Dendritic cell treated with granulocyte-macrophage colony-stimulating factor and Interleukin-4, amounts not matched to agents 40 ng/mL and 50 ng/mL, for 4 days (primary cell): ENCODE results near the gene TBR1.

Experiments used
- H3K27ac Mint-ChIP-seq: one replicate; pipeline ENCODE4 v1.8.0; 2022; ENCODE audit warnings: mild to moderate bottlenecking, mixed read lengths
- H3K27me3 Mint-ChIP-seq: one replicate; pipeline ENCODE4 v1.8.0; 2022; ENCODE audit warnings: mild to moderate bottlenecking, mixed read lengths
- H3K36me3 Mint-ChIP-seq: one replicate; pipeline ENCODE4 v1.8.0; 2022; ENCODE audit warnings: low read depth, mixed read lengths
- H3K4me1 Mint-ChIP-seq: one replicate; pipeline ENCODE4 v1.8.0; 2022; ENCODE audit warnings: low read depth, mixed read lengths
- H3K4me3 Mint-ChIP-seq: one replicate; pipeline ENCODE4 v1.8.0; 2022; ENCODE audit warnings: mild to moderate bottlenecking, moderate library complexity, mixed read lengths
- H3K9me3 Mint-ChIP-seq: one replicate; pipeline ENCODE4 v1.8.0; 2022; ENCODE audit warnings: mixed read lengths
- intact Hi-C: fragments of 100-400 bp; cut with micrococcal nuclease; formaldehyde crosslinking; loops from one replicate; pipeline ENCODE4 v1.15.0; 2022

Gene TBR1

GRCh38 chr2:161419638-161420190, 3.6 kb downstream of the TBR1 start:
- Mint-ChIP-seq H3K27ac (no peak overlapping the region), H3K4me3 (no peak overlapping the region), H3K36me3 (no peaks in the 10 kb centered on the region), H3K9me3 (no peaks in the 10 kb centered on the region), H3K4me1 (peaks cover 52% of the 10 kb centered on the region), H3K27me3 (peaks cover 96% of the 10 kb centered on the region)
- intact Hi-C loops = no loop called here

GRCh38 chr2:161420406-161421074, 4.4 kb downstream of the TBR1 start:
- Mint-ChIP-seq H3K36me3 (no peaks in the 10 kb centered on the region), H3K4me1 (peaks cover 44% of the 10 kb centered on the region), H3K27ac (no peak overlapping the region), H3K4me3 (no peak overlapping the region), H3K27me3 (peaks cover 96% of the 10 kb centered on the region), H3K9me3 (no peaks in the 10 kb centered on the region)
- intact Hi-C loops = no loop called here

- H3K9me3 Mint-ChIP-seq = no peaks in the 10 kb centered on the region
- H3K4me1 Mint-ChIP-seq = peaks cover 38% of the 10 kb centered on the region
- H3K4me3 Mint-ChIP-seq = no peak overlapping the region
- peaks cover 94% of the 10 kb centered on the region for H3K27me3 Mint-ChIP-seq
- intact Hi-C loops = no loop called here
- no peak overlapping the region for H3K27ac Mint-ChIP-seq
- H3K36me3 Mint-ChIP-seq = no peaks in the 10 kb centered on the region
These were observed 5.6 kb downstream of the TBR1 start for GRCh38 chr2:161421686-161422085.

GRCh38 chr2:161422816-161423403, 6.8 kb downstream of the TBR1 start:
- H3K27me3 Mint-ChIP-seq = peaks cover 93% of the 10 kb centered on the region
- intact Hi-C loops = no loop called here
- H3K27ac Mint-ChIP-seq = no peak overlapping the region
- H3K36me3 Mint-ChIP-seq = no peaks in the 10 kb centered on the region
- peak overlapping the region; percentile 58 for H3K4me3 Mint-ChIP-seq
- H3K9me3 Mint-ChIP-seq = no peaks in the 10 kb centered on the region
- H3K4me1 Mint-ChIP-seq = peaks cover 39% of the 10 kb centered on the region

- no peaks in the 10 kb centered on the region for H3K9me3 Mint-ChIP-seq
- peaks cover 93% of the 10 kb centered on the region for H3K27me3 Mint-ChIP-seq
- peaks cover 35% of the 10 kb centered on the region for H3K4me1 Mint-ChIP-seq
- H3K4me3 Mint-ChIP-seq = peak overlapping the region; percentile 67
- intact Hi-C loops = no loop called here
- no peak overlapping the region for H3K27ac Mint-ChIP-seq
- no peaks in the 10 kb centered on the region for H3K36me3 Mint-ChIP-seq
These were observed 7.6 kb downstream of the TBR1 start for GRCh38 chr2:161423421-161424393.

GRCh38 chr2:161424394-161424769, 8.3 kb downstream of the TBR1 start:
- Mint-ChIP-seq H3K36me3 (no peaks in the 10 kb centered on the region), H3K4me3 (peak overlapping the region; percentile 67), H3K27me3 (peaks cover 90% of the 10 kb centered on the region), H3K9me3 (no peaks in the 10 kb centered on the region), H3K4me1 (peaks cover 32% of the 10 kb centered on the region), H3K27ac (no peak overlapping the region)
- intact Hi-C loops = no loop called here

- Mint-ChIP-seq H3K27me3 (peaks cover 90% of the 10 kb centered on the region), H3K9me3 (no peaks in the 10 kb centered on the region), H3K4me3 (no peak overlapping the region), H3K27ac (no peak overlapping the region), H3K4me1 (peaks cover 32% of the 10 kb centered on the region), H3K36me3 (no peaks in the 10 kb centered on the region)
- intact Hi-C loops = loop anchor here (5.0 kb wide), 1 partner anchor 522 kb away; no protein-coding TSS in a partner anchor
These were observed 9.0 kb downstream of the TBR1 start for GRCh38 chr2:161424891-161425727.

GRCh38 chr2:161425728-161426454, 9.8 kb downstream of the TBR1 start:
- Mint-ChIP-seq H3K4me3 (no peak overlapping the region), H3K4me1 (peaks cover 32% of the 10 kb centered on the region), H3K36me3 (no peaks in the 10 kb centered on the region), H3K27me3 (peaks cover 86% of the 10 kb centered on the region), H3K9me3 (no peaks in the 10 kb centered on the region), H3K27ac (no peak overlapping the region)
- intact Hi-C loops = loop anchor here (5.0 kb wide), 1 partner anchor 521 kb away; no protein-coding TSS in a partner anchor

GRCh38 chr2:161426455-161426921, 10.4 kb downstream of the TBR1 start:
- Mint-ChIP-seq H3K27me3 (peaks cover 82% of the 10 kb centered on the region), H3K36me3 (no peaks in the 10 kb centered on the region), H3K9me3 (no peaks in the 10 kb centered on the region), H3K27ac (no peak overlapping the region), H3K4me3 (no peak overlapping the region), H3K4me1 (peaks cover 32% of the 10 kb centered on the region)
- intact Hi-C loops = loop anchor here (5.0 kb wide), 1 partner anchor 521 kb away; no protein-coding TSS in a partner anchor

- H3K4me3 Mint-ChIP-seq = peak overlapping the region; percentile 64
- intact Hi-C loops = loop anchor here (5.0 kb wide), 1 partner anchor 520 kb away; no protein-coding TSS in a partner anchor
- H3K36me3 Mint-ChIP-seq = no peaks in the 10 kb centered on the region
- H3K27me3 Mint-ChIP-seq = peaks cover 82% of the 10 kb centered on the region
- H3K9me3 Mint-ChIP-seq = no peaks in the 10 kb centered on the region
- H3K4me1 Mint-ChIP-seq = peaks cover 32% of the 10 kb centered on the region
- no peak overlapping the region for H3K27ac Mint-ChIP-seq
These were observed 11.0 kb downstream of the TBR1 start for GRCh38 chr2:161426922-161427663.

GRCh38 chr2:161427664-161428587, 11.8 kb downstream of the TBR1 start:
- no peaks in the 10 kb centered on the region for H3K36me3 Mint-ChIP-seq
- peaks cover 32% of the 10 kb centered on the region for H3K4me1 Mint-ChIP-seq
- H3K27ac Mint-ChIP-seq = no peak overlapping the region
- H3K9me3 Mint-ChIP-seq = no peaks in the 10 kb centered on the region
- H3K27me3 Mint-ChIP-seq = peaks cover 80% of the 10 kb centered on the region
- intact Hi-C loops = loop anchor here (5.0 kb wide), 1 partner anchor 519 kb away; no protein-coding TSS in a partner anchor
- H3K4me3 Mint-ChIP-seq = peak overlapping the region; percentile 64
